GM18951 (cell line): ENCODE results near the gene TMEM63C.

Experiments
- POLR2A ChIP-seq: IDR thresholded peaks from 4 replicates; pipeline ENCODE4 v1.6.1; 2011; ENCODE audit warnings: mild to moderate bottlenecking; ENCODE audit not compliant: insufficient read length, insufficient read depth; ENCODE audit errors: extremely low read depth
- in situ Hi-C: fragments of 300-500 bp; cut with MboI; formaldehyde crosslinking; loops from one replicate; pipeline ENCODE4 v1.12.0; 2022; ENCODE audit warnings: low sequenced_read_pairs, mixed read lengths, inconsistent platforms; ENCODE audit not compliant: unreplicated experiment

TMEM63C gene

GRCh38 chr14:77212943-77213678, 31.5 kb downstream of the TMEM63C start:
- in situ Hi-C loops = no loop called here
- no peak for TF ChIP-seq POLR2A

GRCh38 chr14:77213679-77214016, 32.0 kb downstream of the TMEM63C start:
- in situ Hi-C loops = no loop called here
- no peak for TF ChIP-seq POLR2A

- in situ Hi-C loops = no loop called here
- TF ChIP-seq POLR2A = no peak
Measured at GRCh38 chr14:77214216-77214615, 32.6 kb downstream of the TMEM63C start.

GRCh38 chr14:77217551-77217950, 36.0 kb downstream of the TMEM63C start:
- TF ChIP-seq POLR2A = no peak
- in situ Hi-C loops = no loop called here

GRCh38 chr14:77219591-77219990, 38.0 kb downstream of the TMEM63C start:
- no peak for TF ChIP-seq POLR2A
- in situ Hi-C loops = no loop called here

- TF ChIP-seq POLR2A = no peak
- in situ Hi-C loops = no loop called here
Measured at GRCh38 chr14:77220246-77221017, 38.8 kb downstream of the TMEM63C start.

GRCh38 chr14:77221241-77221871, 39.8 kb downstream of the TMEM63C start:
- in situ Hi-C loops = no loop called here
- TF ChIP-seq POLR2A = no peak

GRCh38 chr14:77222546-77223225, 41.1 kb downstream of the TMEM63C start:
- in situ Hi-C loops = no loop called here
- TF ChIP-seq POLR2A = no peak

GRCh38 chr14:77224212-77224611, 42.6 kb downstream of the TMEM63C start:
- no peak for TF ChIP-seq POLR2A
- in situ Hi-C loops = no loop called here

- no peak for TF ChIP-seq POLR2A
- in situ Hi-C loops = no loop called here
Measured at GRCh38 chr14:77225254-77225653, 43.7 kb downstream of the TMEM63C start.

- in situ Hi-C loops = no loop called here
- no peak for TF ChIP-seq POLR2A
Measured at GRCh38 chr14:77225892-77226557, 44.4 kb downstream of the TMEM63C start.

GRCh38 chr14:77228056-77228455, 46.5 kb downstream of the TMEM63C start:
- TF ChIP-seq POLR2A = no peak
- in situ Hi-C loops = no loop called here

- in situ Hi-C loops = no loop called here
- TF ChIP-seq POLR2A = no peak
Measured at GRCh38 chr14:77230914-77231313, 49.3 kb downstream of the TMEM63C start.
